IPS DF 6.9 (cell line): ENCODE data around the gene ACTN2.

Experiments
- DNase-seq: peaks from one replicate; pipeline ENCODE4 v3.0.0-alpha.2; 2013; ENCODE audit warnings: low read depth, low spot score
- H3K27ac ChIP-seq: one replicate; pipeline ENCODE4 v1.5.1; 2013; ENCODE audit warnings: low read length, control low read depth
- H3K27me3 ChIP-seq: 2 replicates; pipeline ENCODE4 v1.6.1; 2013; ENCODE audit warnings: mild to moderate bottlenecking, low read length; ENCODE audit not compliant: control insufficient read depth, insufficient read depth
- H3K36me3 ChIP-seq: 2 replicates; pipeline ENCODE4 v1.6.1; 2013; ENCODE audit warnings: low read length; ENCODE audit not compliant: control insufficient read depth, insufficient read depth
- H3K4me1 ChIP-seq: 2 replicates; pipeline ENCODE4 v1.6.1; 2013; ENCODE audit warnings: low read length; ENCODE audit not compliant: control insufficient read depth, insufficient read depth
- H3K4me3 ChIP-seq: 2 replicates; pipeline ENCODE4 v1.5.1; 2013; ENCODE audit warnings: mild to moderate bottlenecking, low read length
- H3K9me3 ChIP-seq: 2 replicates; pipeline ENCODE4 v1.6.1; 2013; ENCODE audit warnings: low read length, inconsistent platforms; ENCODE audit not compliant: control insufficient read depth, insufficient read depth
- WGBS: extraction: QIAGEN DNeasy Blood & Tissue Kit; methylation state at CpG from one replicate; pipeline ENCODE4 v1.1.7; 2013; ENCODE audit warnings: mixed read lengths, missing lambda C conversion rate; ENCODE audit not compliant: insufficient read length, insufficient coverage; 5-methylcytosine and 5-hydroxymethylcytosine counted together

ACTN2 gene

GRCh38 chr1:236766506-236766905, 80.2 kb downstream of the ACTN2 start:
- Histone ChIP-seq H3K9me3 (no peaks in the 10 kb centered on the region), H3K4me1 (no peaks in the 10 kb centered on the region), H3K36me3 (no peaks in the 10 kb centered on the region), H3K4me3 (no peak overlapping the region), H3K27ac (no peak overlapping the region), H3K27me3 (no peaks in the 10 kb centered on the region)
- DNase-seq, result no peak
- WGBS, result no CpG with 5 or more reads among the region's 3 CpGs

- Histone ChIP-seq H3K9me3 (no peaks in the 10 kb centered on the region), H3K27ac (no peak overlapping the region), H3K27me3 (no peaks in the 10 kb centered on the region), H3K4me3 (no peak overlapping the region), H3K4me1 (no peaks in the 10 kb centered on the region), H3K36me3 (no peaks in the 10 kb centered on the region)
- no CpG with 5 or more reads among the region's 6 CpGs for WGBS
- DNase-seq, result no peak
Observed at GRCh38 chr1:236767276-236767675, 81.0 kb downstream of the ACTN2 start.

GRCh38 chr1:236768601-236769000, 82.3 kb downstream of the ACTN2 start:
- Histone ChIP-seq H3K9me3 (no peaks in the 10 kb centered on the region), H3K4me1 (no peaks in the 10 kb centered on the region), H3K4me3 (no peak overlapping the region), H3K27me3 (no peaks in the 10 kb centered on the region), H3K27ac (no peak overlapping the region), H3K36me3 (no peaks in the 10 kb centered on the region)
- DNase-seq, result no peak

GRCh38 chr1:236773919-236774318, 87.6 kb downstream of the ACTN2 start:
- no peaks in the 10 kb centered on the region for H3K4me1 ChIP-seq
- H3K9me3 ChIP-seq, result no peaks in the 10 kb centered on the region
- DNase-seq, result no peak
- no peaks in the 10 kb centered on the region for H3K36me3 ChIP-seq
- H3K27ac ChIP-seq, result no peak overlapping the region
- no peak overlapping the region for H3K4me3 ChIP-seq
- WGBS, result no CpG with 5 or more reads among the region's 3 CpGs
- no peaks in the 10 kb centered on the region for H3K27me3 ChIP-seq

- H3K9me3 ChIP-seq, result no peaks in the 10 kb centered on the region
- no CpG with 5 or more reads among the region's 3 CpGs for WGBS
- H3K36me3 ChIP-seq, result no peaks in the 10 kb centered on the region
- no peak overlapping the region for H3K4me3 ChIP-seq
- no peak overlapping the region for H3K27ac ChIP-seq
- H3K27me3 ChIP-seq, result no peaks in the 10 kb centered on the region
- H3K4me1 ChIP-seq, result no peaks in the 10 kb centered on the region
- DNase-seq, result peak; percentile 31
Observed at GRCh38 chr1:236774926-236775325, 88.6 kb downstream of the ACTN2 start.

GRCh38 chr1:236779312-236779711, 93.0 kb downstream of the ACTN2 start:
- no peak overlapping the region for H3K4me3 ChIP-seq
- no peaks in the 10 kb centered on the region for H3K4me1 ChIP-seq
- no peak for DNase-seq
- H3K36me3 ChIP-seq, result no peaks in the 10 kb centered on the region
- no peaks in the 10 kb centered on the region for H3K27me3 ChIP-seq
- no peaks in the 10 kb centered on the region for H3K9me3 ChIP-seq
- WGBS, result no CpG with 5 or more reads among the region's 2 CpGs
- H3K27ac ChIP-seq, result no peak overlapping the region

- no peaks in the 10 kb centered on the region for H3K9me3 ChIP-seq
- no peak for DNase-seq
- no CpG with 5 or more reads among the region's 2 CpGs for WGBS
Observed at GRCh38 chr1:236785477-236785876, 99.2 kb downstream of the ACTN2 start.

GRCh38 chr1:236786453-236786852, 100.2 kb downstream of the ACTN2 start:
- WGBS, result no CpG with 5 or more reads among the region's 16 CpGs
- H3K36me3 ChIP-seq, result no peaks in the 10 kb centered on the region
- no peak overlapping the region for H3K4me3 ChIP-seq
- H3K4me1 ChIP-seq, result no peaks in the 10 kb centered on the region
- no peaks in the 10 kb centered on the region for H3K27me3 ChIP-seq
- H3K27ac ChIP-seq, result no peak overlapping the region
- no peak for DNase-seq
- H3K9me3 ChIP-seq, result no peaks in the 10 kb centered on the region

More at GRCh38 chr1:236785477-236785876, 99.2 kb downstream of the ACTN2 start:
- no peak overlapping the region for H3K27ac ChIP-seq
- H3K27me3 ChIP-seq, result no peaks in the 10 kb centered on the region
- H3K4me1 ChIP-seq, result no peaks in the 10 kb centered on the region
- H3K4me3 ChIP-seq, result no peak overlapping the region
- no peaks in the 10 kb centered on the region for H3K36me3 ChIP-seq

- no peaks in the 10 kb centered on the region for H3K9me3 ChIP-seq
- DNase-seq, result no peak
- H3K4me3 ChIP-seq, result peak overlapping the region; percentile 27; the same call in 1 of the 2 replicates
- no peaks in the 10 kb centered on the region for H3K27me3 ChIP-seq
- H3K4me1 ChIP-seq, result no peaks in the 10 kb centered on the region
- no peak overlapping the region for H3K27ac ChIP-seq
- no CpG with 5 or more reads among the region's 11 CpGs for WGBS
- no peaks in the 10 kb centered on the region for H3K36me3 ChIP-seq
Observed at GRCh38 chr1:236794585-236795034, 108.3 kb downstream of the ACTN2 start.

- DNase-seq, result peak; percentile 93
- peak within 1 kb of the TSS; percentile 98 for H3K4me3 ChIP-seq
- H3K9me3 ChIP-seq, result no peaks in the 10 kb centered on the region
- no peaks in the 10 kb centered on the region for H3K36me3 ChIP-seq
- H3K4me1 ChIP-seq, result no peaks in the 10 kb centered on the region
- no peaks in the 10 kb centered on the region for H3K27me3 ChIP-seq
- no CpG with 5 or more reads among the region's 67 CpGs for WGBS
- no peak within 1 kb of the TSS for H3K27ac ChIP-seq
Observed at GRCh38 chr1:236795035-236795756, 108.9 kb downstream of the ACTN2 start, which contains the start of gene MTR. TSS of gene MTR (plus strand) at chr1:236795292. CDS start at chr1:236795704, 412 bp downstream.
